ENCODE results near the gene MYO7B. TPM values are rescaled to one million over a fixed set of nuclear protein-coding genes. Genes with fewer than 3 reads are reported as not detected.

Gene MYO7B
- total RNA-seq, 1 donor from 2014 or later: not detected

DNA sequence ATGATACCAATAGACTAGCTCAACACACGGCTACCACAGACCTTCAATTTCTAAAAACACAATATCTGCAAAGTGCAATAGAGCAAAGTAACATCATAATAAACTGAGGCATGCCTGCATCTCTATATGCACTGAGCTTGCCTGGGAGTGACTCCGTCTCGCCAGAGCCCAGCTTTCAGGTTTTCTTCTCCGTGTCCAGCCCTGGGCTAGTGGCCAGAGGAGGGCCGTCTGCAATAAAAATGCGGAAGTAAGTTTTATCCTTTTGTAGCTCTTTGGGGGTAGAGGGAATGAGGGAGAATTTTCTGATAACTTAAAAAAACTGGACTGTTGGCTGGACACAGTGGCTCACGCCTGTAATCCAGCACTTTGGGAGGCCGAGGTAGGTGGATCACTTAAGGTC is 69.5 kb downstream of the MYO7B start:
- TF ChIP-seq, protein P1, sequence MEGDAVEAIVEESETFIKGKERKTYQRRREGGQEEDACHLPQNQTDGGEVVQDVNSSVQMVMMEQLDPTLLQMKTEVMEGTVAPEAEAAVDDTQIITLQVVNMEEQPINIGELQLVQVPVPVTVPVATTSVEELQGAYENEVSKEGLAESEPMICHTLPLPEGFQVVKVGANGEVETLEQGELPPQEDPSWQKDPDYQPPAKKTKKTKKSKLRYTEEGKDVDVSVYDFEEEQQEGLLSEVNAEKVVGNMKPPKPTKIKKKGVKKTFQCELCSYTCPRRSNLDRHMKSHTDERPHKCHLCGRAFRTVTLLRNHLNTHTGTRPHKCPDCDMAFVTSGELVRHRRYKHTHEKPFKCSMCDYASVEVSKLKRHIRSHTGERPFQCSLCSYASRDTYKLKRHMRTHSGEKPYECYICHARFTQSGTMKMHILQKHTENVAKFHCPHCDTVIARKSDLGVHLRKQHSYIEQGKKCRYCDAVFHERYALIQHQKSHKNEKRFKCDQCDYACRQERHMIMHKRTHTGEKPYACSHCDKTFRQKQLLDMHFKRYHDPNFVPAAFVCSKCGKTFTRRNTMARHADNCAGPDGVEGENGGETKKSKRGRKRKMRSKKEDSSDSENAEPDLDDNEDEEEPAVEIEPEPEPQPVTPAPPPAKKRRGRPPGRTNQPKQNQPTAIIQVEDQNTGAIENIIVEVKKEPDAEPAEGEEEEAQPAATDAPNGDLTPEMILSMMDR (IDR thresholded peaks at IDR 0.05; ENCODE audit: insufficient read depth, low read length, severe bottlenecking): no peak
- Histone ChIP-seq H3K4me3 (ENCODE audit: low read depth, low read length) (no peak overlapping the region), H3K36me3 (ENCODE audit: control insufficient read depth, insufficient read depth, low read length) (no peaks in the 10 kb centered on the region), H3K27me3 (ENCODE audit: control insufficient read depth, insufficient read depth, low read length) (no peaks in the 10 kb centered on the region)
- no peak for FAIRE-seq
- DNase-seq (ENCODE audit: low read depth): no peak

DNA sequence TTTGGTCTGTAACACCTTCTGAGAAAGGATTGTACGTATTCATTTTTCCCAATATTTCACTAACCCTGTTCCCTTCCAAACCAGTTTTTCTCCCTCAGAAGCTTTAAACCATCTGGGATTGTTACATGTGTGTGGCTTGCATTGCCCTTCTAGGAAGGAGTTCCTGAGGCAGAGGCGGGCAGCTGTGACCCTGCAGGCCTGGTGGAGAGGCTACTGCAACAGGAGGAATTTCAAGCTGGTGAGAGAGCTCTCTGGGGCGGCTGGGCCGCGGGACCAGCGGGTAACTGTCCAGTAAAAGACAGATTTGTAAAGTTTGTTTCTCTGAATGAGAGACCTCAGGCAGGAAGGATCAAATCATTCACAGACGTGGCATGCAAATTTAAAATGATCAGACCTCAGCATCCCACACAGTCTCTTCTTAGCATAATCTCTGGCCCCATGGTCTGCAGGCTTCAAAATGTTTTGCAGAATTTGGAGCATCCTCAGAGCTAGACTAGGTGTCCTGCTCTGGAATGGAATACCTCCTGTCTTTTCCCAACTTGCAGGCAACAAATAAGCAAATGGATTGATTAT is 70.3 kb downstream of the MYO7B start:
- FAIRE-seq: no peak
- Histone ChIP-seq H3K36me3 (ENCODE audit: control insufficient read depth, insufficient read depth, low read length) (no peaks in the 10 kb centered on the region), H3K4me3 (ENCODE audit: low read depth, low read length) (no peak overlapping the region), H3K27me3 (ENCODE audit: control insufficient read depth, insufficient read depth, low read length) (no peaks in the 10 kb centered on the region)
- no peak for DNase-seq (ENCODE audit: low read depth)
- TF ChIP-seq, protein P1 (IDR thresholded peaks at IDR 0.05; ENCODE audit: insufficient read depth, low read length, severe bottlenecking): no peak

DNA sequence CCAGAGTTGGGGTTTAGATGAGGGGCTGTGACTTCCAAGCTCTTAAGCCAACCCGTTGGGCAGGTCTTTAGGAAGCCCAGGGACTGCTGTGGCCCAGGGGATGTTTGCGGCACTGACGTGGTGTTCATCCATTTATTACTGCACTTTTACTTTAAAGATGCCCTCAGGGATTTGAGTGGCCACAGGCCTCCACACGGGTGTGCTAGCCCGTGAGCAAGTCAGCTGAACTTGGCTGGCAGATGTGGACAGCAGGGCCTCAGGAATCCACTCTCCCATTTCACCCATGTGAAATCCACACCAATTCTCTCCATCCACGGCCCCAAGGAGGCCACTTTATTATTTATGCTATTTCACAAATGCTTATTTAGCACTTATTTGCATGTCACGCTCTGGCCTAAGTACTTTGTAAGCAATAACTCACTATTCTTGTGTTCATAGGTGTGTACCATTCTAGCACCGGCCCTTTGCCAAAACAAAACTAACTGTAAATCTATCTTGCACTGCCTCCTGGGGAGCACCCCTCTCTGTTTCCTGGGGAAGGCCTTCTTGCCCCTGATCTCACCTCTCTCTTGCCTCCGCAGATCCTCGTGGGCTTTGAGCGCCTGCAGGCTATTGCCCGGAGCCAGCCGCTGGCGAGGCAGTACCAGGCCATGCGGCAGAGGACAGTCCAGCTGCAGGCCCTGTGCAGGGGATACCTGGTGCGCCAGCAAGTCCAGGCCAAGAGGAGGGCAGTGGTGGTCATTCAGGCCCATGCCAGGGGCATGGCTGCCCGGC is 71.3 kb downstream of the MYO7B start:
- no peaks in the 10 kb centered on the region for H3K36me3 ChIP-seq (ENCODE audit: control insufficient read depth, insufficient read depth, low read length)
- FAIRE-seq (no peak), DNase-seq (ENCODE audit: low read depth) (no peak)
- no peaks in the 10 kb centered on the region for H3K27me3 ChIP-seq (ENCODE audit: control insufficient read depth, insufficient read depth, low read length)
- TF ChIP-seq, protein P1 (IDR thresholded peaks at IDR 0.05; ENCODE audit: insufficient read depth, low read length, severe bottlenecking): no peak
- no peak overlapping the region for H3K4me3 ChIP-seq (ENCODE audit: low read depth, low read length)

DNA sequence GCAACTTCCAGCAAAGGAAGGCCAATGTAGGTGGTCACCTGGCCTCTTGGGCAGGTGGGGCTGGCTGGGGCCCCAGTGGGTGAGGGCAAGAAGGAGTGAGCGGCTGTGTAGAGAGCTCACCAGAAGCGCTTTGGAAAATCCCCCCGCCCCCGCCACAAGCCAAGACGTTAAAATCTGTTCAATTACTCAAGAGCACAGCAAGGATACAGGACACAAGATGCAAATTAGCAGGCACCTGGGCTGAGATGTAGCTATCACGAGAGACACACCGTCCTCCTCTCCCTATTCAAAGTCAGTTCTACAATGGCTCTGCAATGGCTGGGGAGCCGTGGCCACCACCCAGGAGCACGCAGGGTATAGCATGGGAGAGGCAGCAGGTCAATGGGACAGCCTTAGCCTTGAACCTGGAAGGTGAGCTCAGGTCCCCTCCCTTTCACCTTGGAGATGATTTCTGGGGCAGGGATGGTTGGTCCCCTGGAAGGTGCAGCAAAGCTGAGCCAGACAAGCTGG is 72.0 kb downstream of the MYO7B start:
- FAIRE-seq (no peak), DNase-seq (ENCODE audit: low read depth) (no peak)

DNA sequence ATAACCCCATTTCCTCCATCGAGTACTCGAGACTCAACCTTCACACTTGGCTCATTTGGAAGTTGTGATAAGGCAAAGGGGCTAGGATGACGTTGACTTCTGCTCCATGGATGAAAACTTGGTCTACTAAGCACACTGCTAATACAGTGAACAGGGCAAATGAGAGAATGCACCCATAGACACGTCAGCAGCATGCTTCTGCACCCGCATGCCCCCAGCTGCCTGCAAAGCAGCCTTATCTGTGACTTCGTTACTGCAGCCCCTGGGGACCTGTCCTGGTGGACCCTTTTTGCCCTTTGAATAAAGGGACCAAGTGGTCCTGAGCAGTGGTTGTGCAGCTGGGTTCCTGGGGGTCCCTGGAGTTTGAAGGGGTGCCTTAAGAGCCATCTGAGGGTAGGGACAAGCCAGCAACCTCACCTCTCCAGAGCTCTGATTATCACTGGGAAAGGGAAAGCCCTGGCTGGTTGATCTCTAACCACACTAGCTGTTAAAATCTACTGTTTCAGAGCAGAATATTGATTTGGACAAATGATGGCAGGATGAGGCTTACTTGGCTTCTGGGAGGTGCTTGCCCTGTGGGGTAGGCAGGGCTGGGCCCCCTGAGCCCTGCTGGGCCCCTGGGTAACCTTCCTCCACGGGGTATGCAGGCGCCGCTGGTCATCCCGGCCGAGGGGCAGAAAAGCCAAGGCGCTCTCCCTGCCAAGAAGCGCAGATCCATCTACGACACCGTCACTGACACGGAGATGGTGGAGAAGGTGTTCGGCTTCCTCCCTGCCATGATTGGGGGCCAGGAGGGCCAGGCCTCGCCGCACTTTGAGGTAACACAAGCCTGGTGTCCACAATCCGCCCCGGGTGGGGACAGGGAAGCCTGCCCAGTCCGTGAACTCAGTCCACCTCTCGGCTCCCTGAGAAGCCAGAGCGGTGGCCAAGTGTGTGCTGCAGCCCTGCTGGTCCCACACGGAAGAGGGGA is 72.9 kb downstream of the MYO7B start:
- DNase-seq (ENCODE audit: low read depth) (no peak), FAIRE-seq (no peak)

More for the DNA sequence above, 72.0 kb downstream of the MYO7B start:
- Histone ChIP-seq H3K4me3 (ENCODE audit: low read depth, low read length) (no peak overlapping the region), H3K27me3 (ENCODE audit: control insufficient read depth, insufficient read depth, low read length) (no peaks in the 10 kb centered on the region), H3K36me3 (ENCODE audit: control insufficient read depth, insufficient read depth, low read length) (no peaks in the 10 kb centered on the region)
- TF ChIP-seq, protein P1 (IDR thresholded peaks at IDR 0.05; ENCODE audit: insufficient read depth, low read length, severe bottlenecking): no peak

More for the DNA sequence above, 72.9 kb downstream of the MYO7B start:
- H3K27me3 ChIP-seq (ENCODE audit: control insufficient read depth, insufficient read depth, low read length): no peaks in the 10 kb centered on the region
- H3K4me3 ChIP-seq (ENCODE audit: low read depth, low read length): no peak overlapping the region
- TF ChIP-seq, protein P1 (IDR thresholded peaks at IDR 0.05; ENCODE audit: insufficient read depth, low read length, severe bottlenecking): no peak
- H3K36me3 ChIP-seq (ENCODE audit: control insufficient read depth, insufficient read depth, low read length): no peaks in the 10 kb centered on the region
